H1 (cell line): ENCODE measurements around the gene TAF11L11.

Source experiments
- BACH1 ChIP-seq: IDR thresholded peaks from 2 replicates; pipeline ENCODE4 v1.6.1; 2012; ENCODE audit warnings: low read length, improper control_type of control experiment
- EP300 ChIP-seq, 2 experiments: IDR thresholded peaks; 1 replicate in 1 of 2; 2 replicates in 1 of 2; pipeline ENCODE4 v1.6.1; 2011 to 2012; ENCODE audit warnings: low read depth in 2 of 2, low read length in 2 of 2, mild to moderate bottlenecking in 2 of 2, borderline replicate concordance in 1 of 2, inconsistent platforms in 1 of 2, moderate library complexity in 1 of 2
- EZH2 ChIP-seq: fragments of 200-600 bp; sonication (generic); IDR thresholded peaks from 2 replicates; pipeline ENCODE4 v1.7.1; 2012; ENCODE audit warnings: low read depth, mild to moderate bottlenecking, moderate library complexity, low read length, inconsistent platforms; ENCODE audit not compliant: severe bottlenecking
- JUND ChIP-seq: IDR thresholded peaks from 2 replicates; pipeline ENCODE4 v1.6.1; 2011; ENCODE audit warnings: mild to moderate bottlenecking, improper control_type of control experiment, low read length
- PHF8 ChIP-seq: fragments of 200-600 bp; sonication (generic); conservative IDR thresholded peaks from 2 replicates; pipeline ENCODE4 v1.7.1; 2012; ENCODE audit warnings: low read depth, mild to moderate bottlenecking, inconsistent platforms, low read length, moderate library complexity
- RAD21 ChIP-seq, 2 experiments: IDR thresholded peaks in 1 of 2; conservative IDR thresholded peaks in 1 of 2; 2 replicates each; pipeline ENCODE4 v1.6.1; 2011; ENCODE audit warnings: low read depth in 2 of 2, low read length in 2 of 2, improper control_type of control experiment in 1 of 2, inconsistent platforms in 1 of 2, mild to moderate bottlenecking in 1 of 2, moderate library complexity in 1 of 2
- SP2 ChIP-seq: IDR thresholded peaks from 2 replicates; pipeline ENCODE4 v1.6.1; 2012; ENCODE audit warnings: mild to moderate bottlenecking, low read length, inconsistent platforms
- YY1 ChIP-seq: IDR thresholded peaks from 2 replicates; pipeline ENCODE4 v1.6.1; 2011; ENCODE audit warnings: low read depth, mild to moderate bottlenecking, low read length
- TF ChIP-seq, protein P1 (sequence below), 3 experiments: IDR thresholded peaks; 1 replicate in 2 of 3; 2 replicates in 1 of 3; pipeline versions ENCODE4 v1.5.1 to v1.6.1; 2011; ENCODE audit warnings: low read length in 3 of 3, mild to moderate bottlenecking in 3 of 3, inconsistent platforms in 2 of 3, low read depth in 1 of 3, moderate library complexity in 1 of 3; ENCODE audit not compliant: insufficient read depth in 1 of 3; ENCODE audit errors: control extremely low read depth in 1 of 3
- TF ChIP-seq, protein P2 (sequence below): IDR thresholded peaks from 2 replicates; pipeline ENCODE4 v1.6.1; 2011; ENCODE audit warnings: low read length, improper control_type of control experiment
- TF ChIP-seq, protein P3 (sequence below): IDR thresholded peaks from 2 replicates; pipeline ENCODE4 v1.6.1; 2011; ENCODE audit warnings: low read depth, mild to moderate bottlenecking, low read length; ENCODE audit not compliant: insufficient read depth
- TF ChIP-seq, protein P4 (sequence below): IDR thresholded peaks from 2 replicates; pipeline ENCODE4 v1.6.1; 2012; ENCODE audit warnings: inconsistent platforms

DNA sequence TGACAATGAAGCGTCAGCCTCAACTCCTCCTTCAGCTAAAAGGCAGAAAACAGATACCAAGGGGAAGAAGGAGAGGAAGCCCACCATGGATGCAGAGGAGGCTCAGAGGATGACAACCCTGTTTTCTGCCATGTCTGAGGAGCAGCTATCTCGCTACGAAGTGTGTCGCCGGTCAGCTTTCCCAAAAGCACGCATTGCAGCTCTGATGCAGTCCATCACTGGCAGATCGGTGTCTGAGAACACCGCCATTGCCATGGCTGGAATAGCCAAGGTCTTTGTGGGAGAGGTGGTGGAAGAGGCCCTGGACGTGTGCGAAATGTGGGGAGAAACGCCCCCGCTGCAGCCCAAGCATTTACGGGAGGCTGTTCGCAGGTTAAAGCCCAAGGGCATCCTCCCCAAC lies 968 bp downstream of the TAF11L11 start:
- TF ChIP-seq, protein P1, sequence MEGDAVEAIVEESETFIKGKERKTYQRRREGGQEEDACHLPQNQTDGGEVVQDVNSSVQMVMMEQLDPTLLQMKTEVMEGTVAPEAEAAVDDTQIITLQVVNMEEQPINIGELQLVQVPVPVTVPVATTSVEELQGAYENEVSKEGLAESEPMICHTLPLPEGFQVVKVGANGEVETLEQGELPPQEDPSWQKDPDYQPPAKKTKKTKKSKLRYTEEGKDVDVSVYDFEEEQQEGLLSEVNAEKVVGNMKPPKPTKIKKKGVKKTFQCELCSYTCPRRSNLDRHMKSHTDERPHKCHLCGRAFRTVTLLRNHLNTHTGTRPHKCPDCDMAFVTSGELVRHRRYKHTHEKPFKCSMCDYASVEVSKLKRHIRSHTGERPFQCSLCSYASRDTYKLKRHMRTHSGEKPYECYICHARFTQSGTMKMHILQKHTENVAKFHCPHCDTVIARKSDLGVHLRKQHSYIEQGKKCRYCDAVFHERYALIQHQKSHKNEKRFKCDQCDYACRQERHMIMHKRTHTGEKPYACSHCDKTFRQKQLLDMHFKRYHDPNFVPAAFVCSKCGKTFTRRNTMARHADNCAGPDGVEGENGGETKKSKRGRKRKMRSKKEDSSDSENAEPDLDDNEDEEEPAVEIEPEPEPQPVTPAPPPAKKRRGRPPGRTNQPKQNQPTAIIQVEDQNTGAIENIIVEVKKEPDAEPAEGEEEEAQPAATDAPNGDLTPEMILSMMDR (IDR thresholded peaks at IDR 0.05; ENCODE audit: control extremely low read depth in 1 of 3, insufficient read depth in 1 of 3, low read depth in 1 of 3, low read length in 3 of 3): no peak
- no peak for TF ChIP-seq EZH2
- no peak for TF ChIP-seq PHF8
- TF ChIP-seq, protein P2, sequence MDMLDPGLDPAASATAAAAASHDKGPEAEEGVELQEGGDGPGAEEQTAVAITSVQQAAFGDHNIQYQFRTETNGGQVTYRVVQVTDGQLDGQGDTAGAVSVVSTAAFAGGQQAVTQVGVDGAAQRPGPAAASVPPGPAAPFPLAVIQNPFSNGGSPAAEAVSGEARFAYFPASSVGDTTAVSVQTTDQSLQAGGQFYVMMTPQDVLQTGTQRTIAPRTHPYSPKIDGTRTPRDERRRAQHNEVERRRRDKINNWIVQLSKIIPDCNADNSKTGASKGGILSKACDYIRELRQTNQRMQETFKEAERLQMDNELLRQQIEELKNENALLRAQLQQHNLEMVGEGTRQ: no peak
- no peak for TF ChIP-seq SP2
- TF ChIP-seq EP300 (IDR thresholded peaks at IDR 0.05; ENCODE audit: borderline replicate concordance in 1 of 2, low read depth in 2 of 2, low read length in 2 of 2): no peak
- TF ChIP-seq, protein P3, sequence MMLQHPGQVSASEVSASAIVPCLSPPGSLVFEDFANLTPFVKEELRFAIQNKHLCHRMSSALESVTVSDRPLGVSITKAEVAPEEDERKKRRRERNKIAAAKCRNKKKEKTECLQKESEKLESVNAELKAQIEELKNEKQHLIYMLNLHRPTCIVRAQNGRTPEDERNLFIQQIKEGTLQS: no peak
- TF ChIP-seq, protein P4, sequence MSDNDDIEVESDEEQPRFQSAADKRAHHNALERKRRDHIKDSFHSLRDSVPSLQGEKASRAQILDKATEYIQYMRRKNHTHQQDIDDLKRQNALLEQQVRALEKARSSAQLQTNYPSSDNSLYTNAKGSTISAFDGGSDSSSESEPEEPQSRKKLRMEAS: no peak
- TF ChIP-seq RAD21 (IDR thresholded peaks at IDR 0.05 in 1 of 2, conservative IDR thresholded peaks at IDR 0.05 in 1 of 2; ENCODE audit: low read depth in 2 of 2, low read length in 2 of 2): no peak
- TF ChIP-seq BACH1: no peak
- no peak for TF ChIP-seq JUND
- TF ChIP-seq YY1: no peak
